Cerebellar cortex (tissue), 1 donor: ENCODE data around the gene MAP1S.
"Not testable (repeated sequence)": the region's sequence is repeated elsewhere in the genome, so short reads cannot be mapped to it uniquely, and the experiment has no call there.

Experiments used
- DNase-seq: peaks from one replicate; pipeline ENCODE4 v3.0.0-alpha.2; 2015; ENCODE audit warnings: low spot score

The MAP1S gene

GRCh38 chr19:17765069-17765618, 45.9 kb downstream of the MAP1S start:
- no peak for DNase-seq

GRCh38 chr19:17766543-17767131, 47.4 kb downstream of the MAP1S start:
- peak; percentile 74 for DNase-seq

- DNase-seq = no peak
Measured at GRCh38 chr19:17767559-17767958, 48.3 kb downstream of the MAP1S start.

- no peak for DNase-seq
Measured at GRCh38 chr19:17770613-17771012, 51.3 kb downstream of the MAP1S start.

- DNase-seq = no peak
Measured at GRCh38 chr19:17772172-17772571, 52.9 kb downstream of the MAP1S start.

- peak; percentile 65 for DNase-seq
Measured at GRCh38 chr19:17775245-17775927, 56.1 kb downstream of the MAP1S start.

GRCh38 chr19:17775991-17776803, 56.9 kb downstream of the MAP1S start:
- no peak for DNase-seq

GRCh38 chr19:17777840-17778239, 58.6 kb downstream of the MAP1S start:
- not testable (repeated sequence) for DNase-seq

GRCh38 chr19:17778251-17778967, 59.1 kb downstream of the MAP1S start:
- peak; percentile 58 for DNase-seq

GRCh38 chr19:17778968-17779929, 60.0 kb downstream of the MAP1S start:
- peak; percentile 85 for DNase-seq

GRCh38 chr19:17780781-17781180, 61.5 kb downstream of the MAP1S start:
- no peak for DNase-seq

- not testable (repeated sequence) for DNase-seq
Measured at GRCh38 chr19:17783721-17784120, 64.4 kb downstream of the MAP1S start.
